DOHH2 (cell line): ENCODE data around the gene CSRNP2.

Experiments used
- H3F3A ChIP-seq: fragments of 200-600 bp; sonication (generic), shearing (Covaris generic); 2 replicates; pipeline ENCODE4 v1.6.0; 2016; ENCODE audit warnings: antibody characterized with exemption, mild to moderate bottlenecking; ENCODE audit not compliant: control insufficient read depth, insufficient read depth
- H3K27ac ChIP-seq: fragments of 200-600 bp; sonication (generic); 2 replicates; pipeline ENCODE4 v1.5.1; 2014; ENCODE audit warnings: low read depth, mild to moderate bottlenecking, low read length, moderate library complexity
- H3K27me3 ChIP-seq: fragments of 200-600 bp; sonication (generic); 2 replicates; pipeline ENCODE4 v1.6.1; 2014; ENCODE audit warnings: mild to moderate bottlenecking, low read length, mixed read lengths; ENCODE audit not compliant: control insufficient read depth
- H3K36me3 ChIP-seq: fragments of 200-600 bp; sonication (generic); 2 replicates; pipeline ENCODE4 v1.6.1; 2014; ENCODE audit warnings: mild to moderate bottlenecking, low read length, moderate library complexity, mixed read lengths; ENCODE audit not compliant: control insufficient read depth
- H3K4me1 ChIP-seq: fragments of 200-600 bp; sonication (generic); 2 replicates; pipeline ENCODE4 v1.6.1; 2014; ENCODE audit warnings: mild to moderate bottlenecking, low read length, mixed read lengths; ENCODE audit not compliant: control insufficient read depth
- H3K4me2 ChIP-seq: fragments of 200-600 bp; sonication (generic); 2 replicates; pipeline ENCODE4 v1.6.0; 2014; ENCODE audit warnings: mild to moderate bottlenecking, low read length, moderate library complexity
- H3K4me3 ChIP-seq: fragments of 200-600 bp; sonication (generic); 2 replicates; pipeline ENCODE4 v1.5.1; 2014; ENCODE audit warnings: mild to moderate bottlenecking, low read length, mixed read lengths
- H3K79me2 ChIP-seq: fragments of 200-600 bp; sonication (generic); 2 replicates; pipeline ENCODE4 v1.6.1; 2014; ENCODE audit warnings: mild to moderate bottlenecking, low read length, mixed read lengths; ENCODE audit not compliant: control insufficient read depth
- H3K9me2 ChIP-seq: fragments of 200-600 bp; sonication (generic); replicated peaks from 2 replicates; pipeline ENCODE4 v1.6.1; 2014; ENCODE audit warnings: mild to moderate bottlenecking, low read length, mixed read lengths; ENCODE audit not compliant: control insufficient read depth
- H3K9me3 ChIP-seq: fragments of 200-600 bp; sonication (generic); 2 replicates; pipeline ENCODE4 v1.6.1; 2014; ENCODE audit warnings: antibody characterized with exemption, low read length, mixed read lengths; ENCODE audit not compliant: control insufficient read depth, insufficient read depth
- H4K20me1 ChIP-seq: fragments of 200-600 bp; sonication (generic); 2 replicates; pipeline ENCODE4 v1.6.0; 2014; ENCODE audit warnings: low read depth, mild to moderate bottlenecking, antibody characterized with exemption, low read length, moderate library complexity; ENCODE audit not compliant: control insufficient read depth, insufficient read depth
- CTCF ChIP-seq: fragments of 200-600 bp; sonication (generic); IDR thresholded peaks from one replicate; pipeline ENCODE4 v1.5.1; 2014; ENCODE audit warnings: antibody characterized with exemption, mild to moderate bottlenecking, low read depth, low read length; ENCODE audit not compliant: poor library complexity, severe bottlenecking
- EZH2phosphoT487 ChIP-seq: fragments of 200-600 bp; sonication (generic); IDR thresholded peaks from 2 replicates; pipeline ENCODE4 v1.6.1; 2017; ENCODE audit warnings: borderline replicate concordance, mild to moderate bottlenecking, antibody characterized with exemption, low read length, moderate library complexity, mixed read lengths

The CSRNP2 gene

GRCh38 chr12:51025836-51026638, 57.4 kb downstream of the CSRNP2 start, which contains the start of gene SLC11A2:
SLC11A2 (minus strand) TSS chr12:51026384; CDS start chr12:51010728, 15,656 bp downstream.
- Histone ChIP-seq H3K36me3 (no peaks in the 10 kb centered on the region), H3K4me2 (peak within 1 kb of the TSS; percentile 87), H3K27me3 (peaks cover 5% of the 10 kb centered on the region; the same call in 1 of the 2 replicates), H3K79me2 (peaks cover 50% of the 10 kb centered on the region), H3F3A (peaks cover 5% of the 10 kb centered on the region), H3K4me3 (peak within 1 kb of the TSS; percentile 87), H3K9me2 (no peaks in the 10 kb centered on the region), H3K9me3 (no peaks in the 10 kb centered on the region), H4K20me1 (no peaks in the 10 kb centered on the region), H3K4me1 (peaks cover 30% of the 10 kb centered on the region), H3K27ac (0 out of 2 replicates have a peak within 1 kb of the TSS, but pooled peaks have one; percentile 12)
- TF ChIP-seq CTCF, result peak; percentile 20
- TF ChIP-seq EZH2phosphoT487, result no peak

GRCh38 chr12:51025338-51025835, 58.0 kb downstream of the CSRNP2 start:
- Histone ChIP-seq H4K20me1 (no peaks in the 10 kb centered on the region), H3K36me3 (no peaks in the 10 kb centered on the region), H3F3A (peaks cover 5% of the 10 kb centered on the region), H3K4me1 (peaks cover 28% of the 10 kb centered on the region), H3K79me2 (peaks cover 57% of the 10 kb centered on the region), H3K4me2 (peak overlapping the region; percentile 87), H3K9me2 (no peaks in the 10 kb centered on the region), H3K27ac (0 out of 2 replicates have a peak overlapping the region, but pooled peaks have one; percentile 12), H3K27me3 (peaks cover 5% of the 10 kb centered on the region; the same call in 1 of the 2 replicates), H3K9me3 (no peaks in the 10 kb centered on the region), H3K4me3 (peak overlapping the region; percentile 87)
- TF ChIP-seq EZH2phosphoT487, result no peak
- no peak for TF ChIP-seq CTCF

GRCh38 chr12:51023625-51024382, 59.6 kb downstream of the CSRNP2 start:
- Histone ChIP-seq H3F3A (peaks cover 5% of the 10 kb centered on the region), H4K20me1 (no peaks in the 10 kb centered on the region), H3K4me3 (no peak overlapping the region; the same call in 1 of the 2 replicates), H3K36me3 (no peaks in the 10 kb centered on the region), H3K4me2 (peak overlapping the region; percentile 87), H3K4me1 (peaks cover 24% of the 10 kb centered on the region), H3K9me3 (no peaks in the 10 kb centered on the region), H3K9me2 (no peaks in the 10 kb centered on the region), H3K27me3 (peaks cover 5% of the 10 kb centered on the region; the same call in 1 of the 2 replicates), H3K79me2 (peaks cover 72% of the 10 kb centered on the region), H3K27ac (no peak overlapping the region)
- TF ChIP-seq CTCF, result no peak
- TF ChIP-seq EZH2phosphoT487, result no peak
